Brain microvascular endothelial cell (primary cell): ENCODE measurements around the gene TTC29.
"Not testable (repeated sequence)": the region's sequence is repeated elsewhere in the genome, so short reads cannot be mapped to it uniquely, and the experiment has no call there.

Experiments
- DNase-seq: peaks from one replicate; pipeline ENCODE4 v3.0.0-alpha.2; 2020
- H3K27ac ChIP-seq: fragments of 250-450 bp; sonication (Bioruptor Pico); 2 replicates; pipeline ENCODE4 v1.5.1; 2020; ENCODE audit warnings: mild to moderate bottlenecking, moderate library complexity
- H3K27me3 ChIP-seq: fragments of 250-450 bp; sonication (Bioruptor Pico); replicated peaks from 2 replicates; pipeline ENCODE4 v1.5.1; 2020; ENCODE audit warnings: mild to moderate bottlenecking
- H3K36me3 ChIP-seq: fragments of 250-450 bp; sonication (Bioruptor Pico); replicated peaks from 2 replicates; pipeline ENCODE4 v1.5.1; 2020; ENCODE audit warnings: mild to moderate bottlenecking
- H3K4me3 ChIP-seq: 2 replicates; pipeline ENCODE4 v1.5.1; 2011; ENCODE audit warnings: low read depth, mild to moderate bottlenecking, control low read depth, low read length, moderate library complexity
- in situ Hi-C: cut with HindIII; loops from 2 replicates; pipeline ENCODE4 v1.10.0; 2017; ENCODE audit warnings: low sequenced_read_pairs, low pct_ligation_motif_present
- TF ChIP-seq, protein P1 (sequence below): IDR thresholded peaks from 2 replicates; pipeline ENCODE4 v1.5.1; 2011; ENCODE audit warnings: low read depth, mild to moderate bottlenecking, moderate library complexity, low read length, control low read depth, inconsistent platforms; ENCODE audit errors: missing control alignments

The TTC29 gene

DNA sequence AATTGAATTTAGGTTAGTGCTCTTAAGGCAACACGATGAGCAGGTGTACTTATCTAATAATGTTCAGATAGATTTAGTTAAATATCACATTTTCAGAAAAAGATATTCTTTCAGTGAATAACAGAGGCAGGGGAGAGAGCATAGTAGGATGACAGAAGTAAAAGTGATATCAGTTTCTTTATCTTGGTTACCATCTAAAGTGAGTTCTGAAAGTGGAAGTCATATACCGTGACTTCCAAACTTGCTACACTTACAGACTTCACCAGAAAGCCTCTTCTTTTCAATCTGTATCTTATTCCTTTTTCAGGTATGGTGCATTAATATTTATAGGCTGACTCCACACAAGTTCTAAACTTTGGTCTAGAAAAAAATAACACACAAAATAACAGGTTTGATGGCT is 182.1 kb downstream of the TTC29 start:
- no peak for DNase-seq
- in situ Hi-C loops, result no loop called here
- Histone ChIP-seq H3K27ac (no peak overlapping the region), H3K27me3 (no peaks in the 10 kb centered on the region), H3K4me3 (no peak overlapping the region), H3K36me3 (no peaks in the 10 kb centered on the region)
- TF ChIP-seq, protein P1, sequence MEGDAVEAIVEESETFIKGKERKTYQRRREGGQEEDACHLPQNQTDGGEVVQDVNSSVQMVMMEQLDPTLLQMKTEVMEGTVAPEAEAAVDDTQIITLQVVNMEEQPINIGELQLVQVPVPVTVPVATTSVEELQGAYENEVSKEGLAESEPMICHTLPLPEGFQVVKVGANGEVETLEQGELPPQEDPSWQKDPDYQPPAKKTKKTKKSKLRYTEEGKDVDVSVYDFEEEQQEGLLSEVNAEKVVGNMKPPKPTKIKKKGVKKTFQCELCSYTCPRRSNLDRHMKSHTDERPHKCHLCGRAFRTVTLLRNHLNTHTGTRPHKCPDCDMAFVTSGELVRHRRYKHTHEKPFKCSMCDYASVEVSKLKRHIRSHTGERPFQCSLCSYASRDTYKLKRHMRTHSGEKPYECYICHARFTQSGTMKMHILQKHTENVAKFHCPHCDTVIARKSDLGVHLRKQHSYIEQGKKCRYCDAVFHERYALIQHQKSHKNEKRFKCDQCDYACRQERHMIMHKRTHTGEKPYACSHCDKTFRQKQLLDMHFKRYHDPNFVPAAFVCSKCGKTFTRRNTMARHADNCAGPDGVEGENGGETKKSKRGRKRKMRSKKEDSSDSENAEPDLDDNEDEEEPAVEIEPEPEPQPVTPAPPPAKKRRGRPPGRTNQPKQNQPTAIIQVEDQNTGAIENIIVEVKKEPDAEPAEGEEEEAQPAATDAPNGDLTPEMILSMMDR, result no peak

- in situ Hi-C loops, result no loop called here
- H3K27me3 ChIP-seq, result no peaks in the 10 kb centered on the region
These were observed 183.6 kb downstream of the TTC29 start for GRCh38 chr4:146762016-146762415.

GRCh38 chr4:146742416-146742815 is 203.2 kb downstream of the TTC29 start:
- TF ChIP-seq, protein P1, result no peak
- H3K27ac ChIP-seq, result no peak overlapping the region
- H3K36me3 ChIP-seq, result no peaks in the 10 kb centered on the region
- in situ Hi-C loops, result no loop called here
- H3K27me3 ChIP-seq, result no peaks in the 10 kb centered on the region
- no peak overlapping the region for H3K4me3 ChIP-seq
- no peak for DNase-seq

More at GRCh38 chr4:146762016-146762415, 183.6 kb downstream of the TTC29 start:
- no peak overlapping the region for H3K4me3 ChIP-seq
- TF ChIP-seq, protein P1, result no peak
- no peaks in the 10 kb centered on the region for H3K36me3 ChIP-seq
- H3K27ac ChIP-seq, result no peak overlapping the region
- DNase-seq, result no peak

DNA sequence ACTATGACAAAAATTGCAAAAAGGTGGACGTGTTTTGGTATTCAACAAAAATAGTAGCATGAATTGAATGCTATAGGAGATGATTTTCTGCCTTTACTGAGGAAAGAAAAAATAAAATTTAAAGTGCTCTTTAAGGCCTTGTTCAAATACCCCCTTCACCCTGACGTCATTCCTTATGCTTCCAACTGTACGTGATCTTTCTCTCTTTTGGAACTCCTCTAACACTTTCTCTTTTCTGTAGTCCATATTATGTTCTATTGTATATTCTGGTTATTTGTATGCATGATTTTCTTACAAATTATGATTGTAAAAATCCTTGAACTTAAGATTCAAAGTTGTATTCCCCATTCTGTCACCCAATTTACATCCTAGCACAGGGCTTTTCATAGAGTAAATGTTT is 206.5 kb downstream of the TTC29 start:
- no peaks in the 10 kb centered on the region for H3K36me3 ChIP-seq
- DNase-seq, result no peak

GRCh38 chr4:146723519-146723918 is 222.1 kb downstream of the TTC29 start:
- in situ Hi-C loops, H3K27me3 ChIP-seq, DNase-seq, H3K4me3 ChIP-seq, H3K36me3 ChIP-seq, H3K27ac ChIP-seq: not testable (repeated sequence)

More for the DNA sequence above, 206.5 kb downstream of the TTC29 start:
- no peak overlapping the region for H3K4me3 ChIP-seq
- in situ Hi-C loops, result no loop called here
- TF ChIP-seq, protein P1, result no peak
- H3K27me3 ChIP-seq, result no peaks in the 10 kb centered on the region
- H3K27ac ChIP-seq, result no peak overlapping the region

DNA sequence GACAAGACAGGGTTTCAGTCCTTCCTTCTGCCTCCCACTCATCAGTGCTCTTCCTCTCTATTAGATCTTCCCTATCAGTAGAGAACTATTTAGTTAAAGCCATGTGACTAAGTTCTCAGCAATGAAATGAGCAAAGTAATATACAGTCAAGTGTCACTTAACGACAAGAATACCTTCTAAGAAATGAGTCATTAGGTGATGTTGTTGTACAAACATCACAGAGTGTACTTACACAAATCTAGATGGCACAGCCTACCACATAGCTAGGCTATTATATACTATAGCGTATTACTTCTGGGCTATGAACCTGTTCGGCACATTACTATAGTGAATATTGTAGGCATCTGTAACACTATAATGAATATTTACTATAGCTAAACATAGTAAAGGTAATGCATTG is 235.7 kb downstream of the TTC29 start:
- Histone ChIP-seq H3K27ac (no peak overlapping the region), H3K4me3 (no peak overlapping the region), H3K36me3 (no peaks in the 10 kb centered on the region), H3K27me3 (no peaks in the 10 kb centered on the region)
- in situ Hi-C loops, result no loop called here
- TF ChIP-seq, protein P1, result no peak
- no peak for DNase-seq
